GM12891 (cell line): ENCODE measurements around the gene ATOH8.

Experiments used
- PAX5 ChIP-seq: IDR thresholded peaks from 2 replicates; pipeline ENCODE4 v1.6.1; 2011; ENCODE audit warnings: low read length, moderate library complexity, mild to moderate bottlenecking; ENCODE audit not compliant: insufficient read depth, severe bottlenecking
- POLR2A ChIP-seq: IDR thresholded peaks from 2 replicates; pipeline ENCODE4 v1.6.1; 2011; ENCODE audit warnings: low read depth, low read length, control low read depth
- POLR2AphosphoS5 ChIP-seq: IDR thresholded peaks from 2 replicates; pipeline ENCODE4 v1.6.1; 2011; ENCODE audit warnings: low read depth, low read length, control low read depth
- TAF1 ChIP-seq: IDR thresholded peaks from 2 replicates; pipeline ENCODE4 v1.6.1; 2011; ENCODE audit warnings: low read depth, low read length, control low read depth

GRCh38 chr2:85797263-85797660 lies 43.5 kb downstream of the ATOH8 start:
- TF ChIP-seq POLR2AphosphoS5 (no peak), POLR2A (no peak), TAF1 (no peak), PAX5 (no peak)
